ENCODE results near the gene ARHGEF10L. TPM values are rescaled to one million over a fixed set of nuclear protein-coding genes. Genes with fewer than 3 reads are reported as not detected.
A peak's percentile ranks its signal among the peaks of the same experiment; 100 is the strongest.
"Not testable (repeated sequence)": the region's sequence is repeated elsewhere in the genome, so short reads cannot be mapped to it uniquely, and the experiment has no call there.

The ARHGEF10L gene
- polyA plus RNA-seq, 1 donor: 23.2 TPM

GRCh38 chr1:17612831-17613230 is 73.3 kb downstream of the ARHGEF10L start:
- no peak for DNase-seq (ENCODE audit: low read depth)

GRCh38 chr1:17614586-17614985 is 75.1 kb downstream of the ARHGEF10L start:
- no peak for DNase-seq (ENCODE audit: low read depth)

- no peak for DNase-seq (ENCODE audit: low read depth)
Measured at GRCh38 chr1:17615157-17615556, 75.7 kb downstream of the ARHGEF10L start.

- DNase-seq (ENCODE audit: low read depth): no peak
Measured at GRCh38 chr1:17615959-17616358, 76.5 kb downstream of the ARHGEF10L start.

- no peak for DNase-seq (ENCODE audit: low read depth)
Measured at GRCh38 chr1:17616731-17617279, 77.3 kb downstream of the ARHGEF10L start.

GRCh38 chr1:17617787-17618557 is 78.5 kb downstream of the ARHGEF10L start:
- no peak for DNase-seq (ENCODE audit: low read depth)

GRCh38 chr1:17618558-17619247 is 79.2 kb downstream of the ARHGEF10L start:
- DNase-seq (ENCODE audit: low read depth): no peak

- DNase-seq (ENCODE audit: low read depth): no peak
Measured at GRCh38 chr1:17620448-17620847, 81.0 kb downstream of the ARHGEF10L start.

GRCh38 chr1:17621691-17622090 is 82.2 kb downstream of the ARHGEF10L start:
- DNase-seq (ENCODE audit: low read depth): no peak

GRCh38 chr1:17622823-17623222 is 83.3 kb downstream of the ARHGEF10L start:
- DNase-seq (ENCODE audit: low read depth): no peak

GRCh38 chr1:17624611-17625233 is 85.2 kb downstream of the ARHGEF10L start:
- no peak for DNase-seq (ENCODE audit: low read depth)

GRCh38 chr1:17627239-17628052 is 87.9 kb downstream of the ARHGEF10L start:
- DNase-seq (ENCODE audit: low read depth): no peak

GRCh38 chr1:17629046-17629445 is 89.5 kb downstream of the ARHGEF10L start:
- not testable (repeated sequence) for DNase-seq (ENCODE audit: low read depth)

GRCh38 chr1:17629460-17629859 is 90.0 kb downstream of the ARHGEF10L start:
- DNase-seq (ENCODE audit: low read depth): no peak

- DNase-seq (ENCODE audit: low read depth): peak; percentile 35
Measured at GRCh38 chr1:17630048-17630830, 90.7 kb downstream of the ARHGEF10L start.

GRCh38 chr1:17630986-17631385 is 91.5 kb downstream of the ARHGEF10L start:
- no peak for DNase-seq (ENCODE audit: low read depth)

- no peak for DNase-seq (ENCODE audit: low read depth)
Measured at GRCh38 chr1:17631410-17631809, 91.9 kb downstream of the ARHGEF10L start.

- DNase-seq (ENCODE audit: low read depth): no peak
Measured at GRCh38 chr1:17632106-17632505, 92.6 kb downstream of the ARHGEF10L start.

- no peak for DNase-seq (ENCODE audit: low read depth)
Measured at GRCh38 chr1:17632541-17633184, 93.2 kb downstream of the ARHGEF10L start.

- DNase-seq (ENCODE audit: low read depth): no peak
Measured at GRCh38 chr1:17633654-17634053, 94.2 kb downstream of the ARHGEF10L start.
